Measurements from ENCODE around the gene CCDC66.
A peak's percentile ranks its signal among the peaks of the same experiment; 100 is the strongest.
"Not testable (repeated sequence)": the region's sequence is repeated elsewhere in the genome, so short reads cannot be mapped to it uniquely, and the experiment has no call there.

Gene CCDC66

GRCh38 chr3:56556908-56557830 is at the start of gene CCDC66:
Gene CCDC66, plus strand, starts transcription at chr3:56557175. Its CDS starts 68 bp downstream, at chr3:56557243.
- peak; percentile 82 for DNase-seq

DNA sequence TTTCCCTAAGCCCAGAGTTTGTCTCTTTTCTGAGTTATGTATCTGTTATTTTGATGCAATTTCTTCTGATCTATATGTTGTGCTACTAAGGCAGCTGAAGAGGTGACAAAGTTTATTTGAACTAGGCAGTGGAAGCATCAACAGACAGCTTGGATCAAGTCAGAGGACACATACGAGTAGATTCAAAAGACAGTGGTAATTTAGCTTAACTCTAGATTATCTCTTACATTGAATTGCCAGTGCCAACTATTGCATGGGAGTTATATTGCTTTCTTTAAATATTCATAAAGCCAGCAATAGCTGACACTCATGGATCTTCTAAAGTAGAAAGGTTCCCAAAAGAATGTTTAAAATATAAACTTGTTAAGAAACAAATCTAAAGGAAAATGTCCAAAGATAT is 37.3 kb upstream of the CCDC66 start:
- DNase-seq = no peak

DNA sequence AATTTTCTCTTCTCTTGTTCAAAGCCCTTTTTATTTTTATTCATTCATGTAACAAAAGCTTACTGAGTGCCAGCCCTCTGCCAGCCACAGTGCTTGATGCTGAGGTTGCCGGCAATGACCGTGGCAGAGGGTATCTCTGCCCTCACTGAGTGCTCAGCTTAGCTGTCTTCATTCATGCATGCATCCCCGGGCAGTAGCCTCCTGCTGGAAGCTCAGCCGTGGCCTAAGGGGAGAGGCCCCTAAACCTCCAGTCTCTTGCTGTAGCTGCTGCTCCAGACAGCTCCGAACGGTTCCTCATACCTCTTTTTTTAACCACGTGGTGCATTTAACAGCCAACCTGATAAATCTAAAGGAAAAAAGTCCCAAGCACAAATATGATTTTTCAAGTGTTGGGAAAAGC is 34.6 kb upstream of the CCDC66 start:
- no peak for DNase-seq

GRCh38 chr3:56525291-56525690 is 31.7 kb upstream of the CCDC66 start:
- no peak for DNase-seq

DNA sequence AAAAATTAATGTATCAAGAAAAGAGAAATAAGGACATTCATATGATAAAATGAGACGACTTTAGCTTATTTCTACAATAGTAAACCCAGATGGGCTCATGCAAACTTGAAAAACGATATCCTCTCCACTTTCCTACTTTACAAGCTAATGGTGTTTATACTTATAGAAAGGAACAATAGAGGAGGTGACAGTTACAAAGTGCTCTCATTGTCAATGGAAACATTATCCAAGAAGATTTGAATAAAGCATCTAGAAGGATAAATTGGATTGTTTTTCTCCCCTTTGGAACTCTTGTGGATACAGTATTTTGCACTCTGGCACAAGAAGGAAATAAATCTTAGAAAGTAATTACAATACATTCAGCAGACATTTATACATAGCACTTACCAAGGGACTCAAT is 20.2 kb upstream of the CCDC66 start:
- DNase-seq = peak; percentile 31

GRCh38 chr3:56547486-56547885 is 9.5 kb upstream of the CCDC66 start:
- no peak for DNase-seq

GRCh38 chr3:56557831-56558170 is 826 bp downstream of the CCDC66 start:
- DNase-seq = peak; percentile 23

DNA sequence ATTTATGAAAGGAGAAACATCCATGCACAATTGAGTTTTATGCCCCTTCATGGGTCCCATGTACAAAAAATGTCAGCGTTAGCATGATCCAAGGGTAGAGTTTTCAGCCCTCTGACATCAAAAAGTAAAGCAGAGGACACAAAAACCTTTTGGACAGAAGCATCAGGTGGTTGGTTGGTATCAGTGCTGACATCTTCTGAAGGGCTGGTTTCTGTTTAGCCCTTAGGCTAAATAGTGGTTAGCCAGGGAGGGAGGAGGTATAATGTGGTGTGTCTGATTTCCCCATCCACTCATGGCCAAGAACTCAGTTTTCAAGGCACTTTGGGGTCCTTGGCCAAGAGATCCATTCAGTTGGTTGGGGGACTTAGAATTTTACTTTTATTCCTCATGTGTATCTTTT is 16.5 kb downstream of the CCDC66 start:
- DNase-seq = no peak

DNA sequence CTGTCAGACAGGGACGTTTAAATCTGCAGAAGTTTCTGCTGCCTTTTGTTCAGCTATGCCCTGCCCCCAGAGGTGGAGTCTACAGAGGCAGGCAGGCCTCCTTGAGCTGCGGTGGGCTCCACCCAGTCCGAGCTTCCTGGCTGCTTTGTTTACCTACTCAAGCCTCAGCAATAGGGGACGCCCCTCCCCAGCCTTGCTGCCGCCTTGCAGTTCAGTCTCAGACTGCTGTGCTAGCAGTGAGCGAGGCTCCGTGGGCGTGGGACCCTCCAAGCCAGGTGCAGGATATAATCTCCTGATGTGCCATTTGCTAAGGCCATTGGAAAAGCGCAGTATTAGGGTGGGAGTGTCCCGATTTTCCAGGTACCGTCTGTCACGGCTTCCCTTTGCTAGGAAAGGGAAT is 25.0 kb downstream of the CCDC66 start:
- not testable (repeated sequence) for DNase-seq

- not testable (repeated sequence) for DNase-seq
Measured at GRCh38 chr3:56584275-56584674, 27.3 kb downstream of the CCDC66 start.

- DNase-seq = no peak
Measured at GRCh38 chr3:56590814-56591213, 33.8 kb downstream of the CCDC66 start.

DNA sequence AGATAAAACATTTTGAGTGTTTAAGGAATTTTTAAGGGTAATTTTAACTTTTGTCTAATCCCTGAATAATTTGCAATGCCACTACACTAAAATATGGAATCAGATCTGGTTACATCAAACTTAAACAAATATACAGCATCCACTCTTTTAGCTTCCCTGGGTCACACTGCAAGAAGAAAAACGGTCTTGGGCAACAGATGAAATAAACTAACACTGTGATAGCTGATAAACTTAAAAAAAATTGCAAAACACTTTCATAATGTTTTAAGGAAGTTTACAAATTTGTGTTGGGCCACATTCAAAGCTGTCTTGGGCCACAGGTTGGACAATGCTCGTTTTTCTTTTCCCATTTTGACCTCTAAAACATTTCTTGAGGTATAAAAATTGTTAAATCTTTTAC is 34.3 kb downstream of the CCDC66 start:
- DNase-seq = no peak

- no peak for DNase-seq
Measured at GRCh38 chr3:56593455-56594158, 36.6 kb downstream of the CCDC66 start.

- DNase-seq = no peak
Measured at GRCh38 chr3:56595975-56596840, 39.2 kb downstream of the CCDC66 start.

- DNase-seq = not testable (repeated sequence)
Measured at GRCh38 chr3:56608479-56608878, 51.5 kb downstream of the CCDC66 start.

- no peak for DNase-seq
Measured at GRCh38 chr3:56610669-56611335, 53.8 kb downstream of the CCDC66 start.

DNA sequence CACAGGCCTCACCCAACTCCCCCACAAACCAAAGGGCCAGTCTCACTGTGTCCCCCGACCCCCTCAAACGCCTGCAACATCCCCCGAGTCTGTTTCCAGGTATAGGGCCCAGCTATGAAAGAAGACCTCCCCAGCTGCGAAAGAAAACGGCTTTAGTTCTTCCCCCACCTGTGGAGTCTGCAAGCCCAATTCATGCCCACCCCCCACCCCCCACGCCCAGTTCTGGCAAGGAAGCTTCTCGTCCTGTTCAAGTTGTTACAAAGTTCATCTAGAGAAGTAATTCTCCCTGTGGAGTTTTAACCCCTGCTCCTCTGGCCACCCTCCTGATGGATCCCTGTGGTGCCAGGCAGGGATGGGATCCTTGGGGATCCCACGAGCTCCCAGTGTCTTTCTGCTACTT is 54.4 kb downstream of the CCDC66 start:
- DNase-seq = no peak

DNA sequence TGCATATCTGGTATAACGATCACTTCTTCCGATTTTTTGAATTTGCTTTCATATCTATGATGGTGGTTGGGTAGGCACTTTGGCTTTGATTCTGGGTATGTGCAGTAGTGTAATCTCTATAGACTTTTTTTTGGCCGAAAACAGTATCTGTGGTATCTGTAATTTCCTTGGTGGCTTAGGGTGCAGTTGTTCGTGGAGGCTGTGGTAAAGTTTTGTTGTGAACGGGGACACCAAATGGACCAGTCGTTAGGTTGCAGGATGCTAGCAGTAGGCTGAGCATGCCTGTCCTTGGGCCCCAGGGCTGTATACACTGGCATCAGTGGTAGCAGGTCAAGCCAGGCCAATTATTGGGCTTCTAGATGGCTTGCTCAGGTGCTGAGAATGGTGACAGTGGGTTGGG is 55.2 kb downstream of the CCDC66 start:
- no peak for DNase-seq

GRCh38 chr3:56613016-56613415 is 56.0 kb downstream of the CCDC66 start:
- DNase-seq = no peak

GRCh38 chr3:56616478-56617006 is 59.6 kb downstream of the CCDC66 start:
- no peak for DNase-seq

GRCh38 chr3:56620371-56620770 is 63.4 kb downstream of the CCDC66 start:
- DNase-seq = no peak

DNA sequence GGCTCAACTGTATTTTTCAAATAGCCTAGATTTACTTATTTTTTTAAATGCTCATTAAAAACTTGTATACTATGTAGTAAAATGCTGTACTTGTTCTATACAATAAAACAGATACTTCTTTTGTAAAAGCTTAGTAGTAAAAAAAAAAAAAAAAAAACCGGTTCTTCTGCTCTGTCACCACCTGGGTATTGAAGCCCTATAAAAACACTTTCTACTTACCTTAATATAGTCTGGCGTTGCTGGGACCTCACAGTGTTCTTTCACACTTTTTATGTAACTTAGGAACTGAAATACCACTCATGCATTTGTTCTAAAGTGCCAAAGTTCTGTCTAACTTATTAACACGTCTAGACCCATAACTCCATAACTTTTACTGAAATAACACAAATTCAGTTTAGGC is 64.7 kb downstream of the CCDC66 start:
- no peak for DNase-seq

Measured in NCI-H1105 treated with DMSO at 0.1 percent for 48 hours (cell line).